ENCODE data around the gene PDE10A.

The PDE10A gene

DNA sequence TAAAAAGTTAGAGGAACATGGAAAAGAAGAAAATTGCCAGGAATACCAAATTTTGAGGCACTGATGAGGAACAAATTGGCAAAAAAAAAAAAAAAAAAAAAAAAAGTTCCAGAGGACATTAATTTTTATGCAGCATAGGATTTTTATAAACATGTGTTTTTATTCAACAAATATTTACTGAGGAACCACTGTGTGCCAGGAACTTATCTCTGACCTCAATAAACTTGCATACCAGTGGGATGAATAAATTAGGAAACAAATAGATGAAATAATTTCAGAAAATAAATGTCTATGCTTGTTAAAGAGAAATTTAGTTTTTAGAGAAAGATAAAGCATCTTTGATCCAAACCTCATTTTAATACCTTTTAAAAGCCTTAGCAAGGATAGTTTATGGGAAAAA is 175.1 kb downstream of the PDE10A start (continued):
- TF ChIP-seq ZC3H10 (CRISPR knock-in tag; IDR thresholded peaks at IDR 0.05) (no peak), BACH2 (CRISPR knock-in tag; IDR thresholded peaks at IDR 0.05; ENCODE audit: borderline replicate concordance) (no peak)

- no peak for ATAC-seq
- no peak for TF ChIP-seq ESRRG (CRISPR knock-in tag; IDR thresholded peaks at IDR 0.05)
- TF ChIP-seq GLIS3 (CRISPR knock-in tag; IDR thresholded peaks at IDR 0.05) = no peak
- no peak for TF ChIP-seq PPARA (CRISPR knock-in tag; IDR thresholded peaks at IDR 0.05; ENCODE audit: borderline replicate concordance)
Observed at GRCh38 chr6:165487347-165487746, 175.7 kb downstream of the PDE10A start.

DNA sequence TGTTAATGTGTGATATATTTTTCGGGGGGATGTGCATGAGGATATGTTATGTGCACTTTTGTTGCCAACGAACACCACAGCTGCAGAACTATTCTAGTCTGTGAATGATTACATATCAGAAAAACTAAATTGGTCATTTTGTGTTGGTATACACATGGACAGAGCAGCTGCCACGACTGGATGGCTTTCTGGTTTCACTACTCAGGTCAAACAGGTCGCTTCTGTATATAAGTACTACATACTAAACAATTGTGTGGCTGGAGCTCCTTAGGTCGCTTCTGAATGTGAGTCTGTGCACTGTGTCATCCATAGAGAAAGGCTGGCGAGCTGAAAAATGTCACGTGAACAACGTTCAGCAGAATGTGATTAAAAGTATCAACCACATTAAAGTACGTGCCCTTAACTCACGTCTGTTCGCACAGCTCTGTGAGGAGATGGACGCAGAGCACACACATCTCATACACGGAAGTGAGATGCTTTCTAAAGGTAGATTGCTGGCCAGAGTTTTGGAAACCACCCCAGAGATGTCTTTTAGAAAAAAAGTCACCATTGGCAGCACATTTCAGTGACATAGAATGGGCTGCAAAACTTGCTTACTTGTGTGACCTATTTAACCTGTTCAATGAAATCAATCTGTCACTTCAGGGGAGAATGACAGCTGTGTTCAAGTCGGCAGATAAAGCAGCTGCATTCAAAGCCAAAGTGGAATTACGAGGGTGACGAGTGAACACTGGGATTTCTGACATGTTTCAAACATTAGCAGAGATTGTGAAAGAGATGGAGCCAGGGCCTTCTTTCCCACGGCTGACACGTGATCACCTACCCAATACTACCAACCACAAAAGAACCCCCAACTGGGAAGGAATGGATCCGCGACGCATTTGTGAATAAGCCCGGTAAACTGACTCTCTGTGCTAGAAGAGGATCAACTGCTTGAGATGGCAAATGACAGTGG is 176.6 kb downstream of the PDE10A start:
- TF ChIP-seq TOX (CRISPR knock-in tag; IDR thresholded peaks at IDR 0.05; ENCODE audit: borderline replicate concordance) = no peak
- no peak for TF ChIP-seq GLIS3 (CRISPR knock-in tag; IDR thresholded peaks at IDR 0.05)
- TF ChIP-seq RARB (CRISPR knock-in tag; IDR thresholded peaks at IDR 0.05) = no peak
- TF ChIP-seq PPARA (CRISPR knock-in tag; IDR thresholded peaks at IDR 0.05; ENCODE audit: borderline replicate concordance) = no peak
- TF ChIP-seq TCF4 (CRISPR knock-in tag; IDR thresholded peaks at IDR 0.05; ENCODE audit: borderline replicate concordance) = no peak
- TF ChIP-seq TSHZ2 (CRISPR knock-in tag; IDR thresholded peaks at IDR 0.05) = no peak
- ATAC-seq = no peak

DNA sequence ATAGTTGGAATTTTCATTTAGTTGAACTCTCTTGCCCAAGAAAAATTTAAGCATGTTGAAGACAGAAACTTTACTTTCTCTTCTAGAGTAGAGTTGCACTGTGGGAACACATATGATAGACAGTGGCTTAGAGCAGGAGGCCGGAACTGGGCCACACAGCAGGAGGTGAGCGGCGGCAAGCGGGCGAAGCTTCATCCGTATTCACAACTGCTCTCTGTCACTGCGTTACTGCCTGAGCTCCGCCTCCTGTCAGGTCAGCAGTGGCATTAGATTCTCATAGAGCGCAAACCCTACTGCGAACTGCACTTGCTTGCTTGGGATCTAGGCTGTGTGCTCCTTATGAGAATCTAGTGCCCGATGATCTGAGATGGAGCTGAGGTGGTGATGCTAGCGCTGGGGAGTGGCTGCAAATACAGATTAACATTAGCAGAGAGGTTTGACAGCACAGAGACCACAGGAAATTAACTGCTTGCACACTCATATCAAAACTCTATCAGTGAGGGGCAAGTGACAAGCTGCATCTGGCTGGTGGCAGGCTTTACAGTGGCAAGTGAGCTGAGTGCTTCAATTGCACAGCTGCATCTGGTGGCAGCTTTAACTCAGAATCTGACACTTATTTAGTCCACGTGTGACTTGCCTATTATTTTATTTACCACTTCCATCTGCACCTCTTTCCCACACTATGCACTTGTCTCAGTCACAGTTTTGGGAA is 178.7 kb downstream of the PDE10A start:
- TF ChIP-seq TOX (CRISPR knock-in tag; IDR thresholded peaks at IDR 0.05; ENCODE audit: borderline replicate concordance) (no peak), ZNF8 (CRISPR knock-in tag; IDR thresholded peaks at IDR 0.05) (no peak), ZNF70 (CRISPR knock-in tag; IDR thresholded peaks at IDR 0.05) (no peak), RARB (CRISPR knock-in tag; IDR thresholded peaks at IDR 0.05) (no peak), ZC3H10 (CRISPR knock-in tag; IDR thresholded peaks at IDR 0.05) (no peak), CSDC2 (CRISPR knock-in tag; IDR thresholded peaks at IDR 0.05) (no peak), ESRRG (CRISPR knock-in tag; IDR thresholded peaks at IDR 0.05) (no peak)
- no peak for ATAC-seq

- TF ChIP-seq TCF4 (CRISPR knock-in tag; IDR thresholded peaks at IDR 0.05; ENCODE audit: borderline replicate concordance) (no peak), BACH2 (CRISPR knock-in tag; IDR thresholded peaks at IDR 0.05; ENCODE audit: borderline replicate concordance) (no peak), SNAI2 (CRISPR knock-in tag; IDR thresholded peaks at IDR 0.05) (no peak), ZFP30 (CRISPR knock-in tag; IDR thresholded peaks at IDR 0.05) (no peak), ESRRG (CRISPR knock-in tag; IDR thresholded peaks at IDR 0.05) (no peak), ZNF565 (CRISPR knock-in tag; conservative IDR thresholded peaks at IDR 0.05; ENCODE audit: low read depth) (no peak), OSR1 (CRISPR knock-in tag; IDR thresholded peaks at IDR 0.05) (no peak), ZNF70 (CRISPR knock-in tag; IDR thresholded peaks at IDR 0.05) (no peak), ARNTL (CRISPR knock-in tag; IDR thresholded peaks at IDR 0.05; ENCODE audit: borderline replicate concordance, low read depth) (no peak), CSRNP3 (CRISPR knock-in tag; IDR thresholded peaks at IDR 0.05) (no peak), ISL1 (CRISPR knock-in tag; IDR thresholded peaks at IDR 0.05) (no peak)
- TF ChIP-seq, protein P1, sequence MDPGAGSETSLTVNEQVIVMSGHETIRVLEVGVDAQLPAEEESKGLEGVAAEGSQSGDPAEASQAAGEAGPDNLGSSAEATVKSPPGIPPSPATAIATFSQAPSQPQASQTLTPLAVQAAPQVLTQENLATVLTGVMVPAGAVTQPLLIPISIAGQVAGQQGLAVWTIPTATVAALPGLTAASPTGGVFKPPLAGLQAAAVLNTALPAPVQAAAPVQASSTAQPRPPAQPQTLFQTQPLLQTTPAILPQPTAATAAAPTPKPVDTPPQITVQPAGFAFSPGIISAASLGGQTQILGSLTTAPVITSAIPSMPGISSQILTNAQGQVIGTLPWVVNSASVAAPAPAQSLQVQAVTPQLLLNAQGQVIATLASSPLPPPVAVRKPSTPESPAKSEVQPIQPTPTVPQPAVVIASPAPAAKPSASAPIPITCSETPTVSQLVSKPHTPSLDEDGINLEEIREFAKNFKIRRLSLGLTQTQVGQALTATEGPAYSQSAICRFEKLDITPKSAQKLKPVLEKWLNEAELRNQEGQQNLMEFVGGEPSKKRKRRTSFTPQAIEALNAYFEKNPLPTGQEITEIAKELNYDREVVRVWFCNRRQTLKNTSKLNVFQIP (CRISPR knock-in tag; IDR thresholded peaks at IDR 0.05; ENCODE audit: borderline replicate concordance, low read depth) = no peak
- no peak for ATAC-seq
Observed at GRCh38 chr6:165481921-165482320, 181.1 kb downstream of the PDE10A start.

All from SK-N-SH treated with all-trans-retinoic acid at 6 μM for 48 hours (cell line).